Mesodermal cell (in vitro differentiated cells): ENCODE results near the gene ACP3.
"Not testable (repeated sequence)": the region's sequence is repeated elsewhere in the genome, so short reads cannot be mapped to it uniquely, and the experiment has no call there.

Experiments
- H3K27ac ChIP-seq: 2 replicates; pipeline ENCODE4 v1.7.0; 2013; ENCODE audit warnings: mild to moderate bottlenecking, low read depth, low read length, moderate library complexity; ENCODE audit not compliant: severe bottlenecking
- H3K36me3 ChIP-seq: 2 replicates; pipeline ENCODE4 v1.7.1; 2013; ENCODE audit warnings: mild to moderate bottlenecking, low read length, moderate library complexity; ENCODE audit not compliant: control insufficient read depth, insufficient read depth
- H3K4me1 ChIP-seq: one replicate; pipeline ENCODE4 v1.7.1; 2013; ENCODE audit warnings: mild to moderate bottlenecking, low read length; ENCODE audit not compliant: insufficient read depth, control insufficient read depth, poor library complexity, severe bottlenecking
- H3K4me3 ChIP-seq: 2 replicates; pipeline ENCODE4 v1.7.0; 2013; ENCODE audit warnings: low read length, control low read depth, mild to moderate bottlenecking; ENCODE audit not compliant: insufficient read depth, poor library complexity, severe bottlenecking; ENCODE audit errors: extremely low read depth
- H3K9me3 ChIP-seq: 2 replicates; pipeline ENCODE4 v1.7.1; 2013; ENCODE audit warnings: mild to moderate bottlenecking, low read length, moderate library complexity; ENCODE audit not compliant: control insufficient read depth
- WGBS, 2 experiments: methylation state at CpG; one replicate each; pipeline ENCODE4 v1.1.5; 2013; ENCODE audit warnings: missing lambda C conversion rate in 2 of 2; ENCODE audit not compliant: insufficient coverage in 2 of 2; 5-methylcytosine and 5-hydroxymethylcytosine counted together

ACP3 gene

DNA sequence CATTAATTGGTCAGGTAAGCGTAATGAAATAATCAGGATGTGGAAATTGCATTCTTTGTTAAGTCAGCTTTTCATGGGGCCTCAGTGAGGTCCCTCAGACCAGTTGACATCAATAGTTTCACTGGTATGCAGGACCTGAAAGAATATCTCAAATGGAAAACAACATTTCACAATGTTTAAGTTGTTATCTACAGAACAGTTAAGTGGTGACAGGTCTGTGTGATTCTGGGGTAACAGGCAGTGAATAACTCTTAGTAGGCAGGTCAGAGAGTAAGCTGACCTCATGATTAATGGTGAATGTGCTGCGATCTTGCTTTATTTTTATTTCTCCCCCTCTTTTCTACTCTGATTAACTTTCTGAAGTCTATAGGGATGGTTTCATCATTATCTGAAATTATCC lies 28.9 kb upstream of the ACP3 start:
- H3K4me3 ChIP-seq = no peak overlapping the region
- H3K36me3 ChIP-seq = no peaks in the 10 kb centered on the region
- peaks cover 6% of the 10 kb centered on the region for H3K4me1 ChIP-seq
- WGBS, 2 experiments = 92% methylated on average over 1 of the region's 2 CpGs; no CpG with 5 or more reads in 1 of the 2 experiments
- peaks cover 11% of the 10 kb centered on the region for H3K9me3 ChIP-seq
- H3K27ac ChIP-seq = no peak overlapping the region

DNA sequence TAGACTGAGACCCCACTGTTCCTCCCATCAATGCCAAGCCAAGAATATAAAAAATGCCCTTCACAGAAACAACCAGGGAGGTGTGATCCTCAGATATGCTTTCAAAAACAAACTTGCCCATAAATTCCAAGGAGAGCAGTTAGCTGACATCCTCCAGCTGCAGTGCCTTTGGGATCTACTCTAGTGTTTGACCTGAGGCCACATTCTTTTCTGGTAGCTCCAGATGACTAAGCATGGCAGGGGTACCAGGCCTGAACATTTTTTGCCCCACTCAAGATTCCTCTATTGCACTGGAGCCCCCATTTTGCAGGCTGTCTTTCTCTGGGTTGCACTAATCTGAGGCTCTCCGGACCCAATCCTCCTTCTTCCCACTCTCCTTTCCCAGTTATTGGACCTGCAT lies 27.9 kb upstream of the ACP3 start:
- no peak overlapping the region for H3K27ac ChIP-seq
- H3K4me3 ChIP-seq = no peak overlapping the region
- peaks cover 11% of the 10 kb centered on the region for H3K9me3 ChIP-seq
- no peaks in the 10 kb centered on the region for H3K36me3 ChIP-seq
- 77 to 85% methylated on average over 1 of the region's 1 CpG for WGBS, 2 experiments
- no peaks in the 10 kb centered on the region for H3K4me1 ChIP-seq

DNA sequence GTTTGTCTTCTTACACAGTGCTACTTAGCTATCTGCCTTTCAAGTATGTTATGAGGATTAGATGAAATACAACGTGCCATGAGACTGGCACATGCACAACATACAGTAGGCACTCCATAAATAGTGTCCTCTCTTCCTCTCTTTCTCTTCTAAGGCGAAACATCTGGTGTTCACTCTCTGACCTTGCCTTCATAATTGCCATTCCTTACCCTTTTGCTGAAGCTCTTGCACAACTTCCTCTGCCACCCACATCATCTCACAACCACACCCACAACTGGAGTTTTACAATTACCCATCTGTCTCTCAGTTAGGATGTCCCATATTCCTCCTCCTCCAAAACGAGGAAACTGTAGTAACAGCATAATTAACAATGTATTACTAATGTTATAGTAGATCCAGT lies 26.4 kb upstream of the ACP3 start:
- H3K4me1 ChIP-seq = no peaks in the 10 kb centered on the region
- H3K27ac ChIP-seq = no peak overlapping the region
- WGBS, 2 experiments = 96 to 100% methylated on average over 1 to 2 of the region's 3 CpGs
- H3K36me3 ChIP-seq = no peaks in the 10 kb centered on the region
- H3K4me3 ChIP-seq = no peak overlapping the region
- peaks cover 11% of the 10 kb centered on the region for H3K9me3 ChIP-seq

DNA sequence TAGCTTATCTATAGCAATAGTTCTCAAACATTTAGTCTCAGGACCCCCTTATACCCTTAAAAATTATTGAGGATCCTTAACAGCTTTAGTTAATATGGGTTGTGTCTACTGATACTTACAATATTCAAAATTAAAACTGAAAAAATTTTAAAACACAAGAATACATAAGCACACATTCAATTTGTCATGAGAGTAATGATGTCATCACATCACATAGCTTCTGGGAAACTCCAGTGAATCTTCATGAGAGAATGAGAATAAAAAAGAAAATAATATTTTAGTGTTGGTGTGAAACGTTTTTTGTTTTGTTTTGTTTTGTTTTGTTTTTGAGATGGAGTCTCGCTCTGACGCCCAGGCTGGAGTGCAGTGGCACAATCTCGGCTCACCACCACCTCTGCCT lies 25.2 kb upstream of the ACP3 start:
- Histone ChIP-seq H3K4me3 (no peak overlapping the region), H3K4me1 (no peaks in the 10 kb centered on the region), H3K36me3 (no peaks in the 10 kb centered on the region), H3K9me3 (peaks cover 11% of the 10 kb centered on the region), H3K27ac (no peak overlapping the region)
- 60 to 67% methylated on average over 4 of the region's 4 CpGs for WGBS, 2 experiments

DNA sequence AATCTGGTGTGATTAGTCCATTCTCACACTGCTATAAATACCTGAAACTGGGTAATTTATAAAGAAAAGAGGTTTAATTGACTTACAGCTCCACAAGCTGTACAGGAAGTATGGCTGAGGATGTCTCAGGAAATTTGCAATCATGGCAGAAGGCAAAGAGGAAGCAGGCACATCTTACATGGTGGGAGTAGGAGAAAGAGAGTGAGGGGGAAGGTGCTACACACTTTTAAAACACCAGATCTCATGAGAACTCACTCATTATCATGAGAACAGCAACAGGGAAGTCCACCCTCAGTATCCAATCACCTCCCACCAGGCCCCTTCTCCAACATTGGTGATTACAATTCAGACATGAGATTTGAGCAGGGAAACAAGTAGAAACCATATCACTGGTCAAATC lies 24.0 kb upstream of the ACP3 start:
- peaks cover 2% of the 10 kb centered on the region for H3K9me3 ChIP-seq
- H3K36me3 ChIP-seq = no peaks in the 10 kb centered on the region
- H3K27ac ChIP-seq = no peak overlapping the region
- H3K4me1 ChIP-seq = no peaks in the 10 kb centered on the region
- no peak overlapping the region for H3K4me3 ChIP-seq

DNA sequence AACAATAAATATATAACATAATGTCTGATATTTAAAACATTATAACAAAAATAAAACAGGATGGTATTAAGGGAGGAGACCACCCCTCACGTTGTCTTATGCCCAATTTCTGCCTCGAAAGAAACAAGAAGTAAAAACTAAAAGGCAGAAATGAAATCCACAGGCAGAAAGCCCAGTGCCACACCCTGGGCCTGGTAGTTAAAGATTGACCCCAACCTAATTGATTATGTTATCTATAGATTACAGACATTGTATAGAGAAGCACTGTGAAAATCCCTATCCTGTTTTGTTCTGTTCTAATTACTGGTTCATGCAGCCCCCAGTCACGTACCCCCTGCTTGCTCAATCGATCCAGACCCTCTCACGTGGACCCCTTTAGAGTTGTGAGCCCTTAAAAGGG lies 22.3 kb upstream of the ACP3 start:
- no peaks in the 10 kb centered on the region for H3K4me1 ChIP-seq
- WGBS, 2 experiments = 80 to 96% methylated on average over 3 to 4 of the region's 5 CpGs

DNA sequence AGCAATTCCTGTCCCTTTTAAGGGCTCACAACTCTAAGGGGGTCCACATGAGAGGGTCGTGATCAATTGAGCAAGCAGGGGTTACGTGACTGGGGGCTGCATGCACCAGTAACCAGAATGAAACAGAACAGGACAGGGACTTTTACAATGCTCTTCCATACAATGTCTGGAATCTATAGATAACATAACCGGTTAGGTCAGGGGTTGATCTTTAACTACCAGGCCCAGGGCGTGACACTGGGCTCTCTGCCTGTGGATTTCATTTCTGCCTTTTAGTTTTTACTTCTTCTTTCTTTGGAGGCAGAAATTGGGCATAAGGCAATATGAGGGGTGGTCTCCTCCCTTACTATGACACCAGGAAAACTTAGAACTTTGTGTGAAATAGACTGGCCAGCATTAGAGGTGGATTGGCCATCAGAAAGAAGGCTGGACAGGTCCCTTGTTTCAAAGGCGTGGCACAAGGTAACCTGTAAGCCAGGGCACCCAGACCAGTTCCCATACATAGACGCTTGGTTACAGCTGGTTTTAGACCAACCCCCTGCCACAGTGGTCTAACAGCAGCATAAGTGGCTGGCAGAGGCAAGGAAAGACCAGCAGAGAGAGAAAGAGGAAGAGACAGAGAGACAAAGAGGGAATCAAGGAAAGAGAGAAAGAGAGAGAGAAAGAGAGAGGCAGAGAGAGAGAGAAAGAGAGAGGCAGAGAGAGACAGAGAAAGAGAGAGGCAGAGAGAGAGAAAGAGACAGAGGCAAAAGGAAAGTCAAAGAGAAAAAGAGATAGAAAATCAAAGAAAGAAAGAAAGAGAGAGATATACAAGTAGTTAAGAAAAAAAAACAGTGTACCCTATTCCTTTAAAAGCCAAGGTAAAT lies 13.6 kb upstream of the ACP3 start:
- 93 to 100% methylated on average over 3 of the region's 6 CpGs for WGBS, 2 experiments
- H3K36me3 ChIP-seq, H3K4me3 ChIP-seq, H3K4me1 ChIP-seq, H3K9me3 ChIP-seq, H3K27ac ChIP-seq: not testable (repeated sequence)

More for the DNA sequence above, 22.3 kb upstream of the ACP3 start:
- Histone ChIP-seq H3K27ac (no peak overlapping the region), H3K9me3 (no peaks in the 10 kb centered on the region), H3K36me3 (no peaks in the 10 kb centered on the region), H3K4me3 (no peak overlapping the region)

DNA sequence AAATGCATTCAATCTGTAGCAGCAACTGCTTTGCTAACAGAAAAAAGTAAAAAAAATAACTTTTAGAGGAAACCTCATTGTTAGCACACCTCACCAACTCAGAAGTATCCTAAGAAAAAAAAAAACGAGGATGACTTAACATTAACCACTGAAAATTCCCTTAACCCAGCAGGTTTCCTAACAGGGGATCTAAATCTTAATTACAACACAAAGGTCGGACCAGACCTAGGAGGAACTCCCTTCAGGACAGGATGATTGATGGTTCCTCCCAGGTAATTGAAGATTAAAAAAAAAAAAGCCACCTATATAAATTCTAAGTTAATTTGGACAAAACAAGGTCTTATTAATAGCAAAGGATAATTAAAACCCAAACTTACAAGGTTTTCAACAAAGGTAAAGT lies 12.9 kb upstream of the ACP3 start:
- not testable (repeated sequence) for H3K27ac ChIP-seq, H3K36me3 ChIP-seq, H3K4me1 ChIP-seq, H3K4me3 ChIP-seq, H3K9me3 ChIP-seq
- WGBS, 2 experiments = 0% methylated on average over 1 of the region's 2 CpGs

DNA sequence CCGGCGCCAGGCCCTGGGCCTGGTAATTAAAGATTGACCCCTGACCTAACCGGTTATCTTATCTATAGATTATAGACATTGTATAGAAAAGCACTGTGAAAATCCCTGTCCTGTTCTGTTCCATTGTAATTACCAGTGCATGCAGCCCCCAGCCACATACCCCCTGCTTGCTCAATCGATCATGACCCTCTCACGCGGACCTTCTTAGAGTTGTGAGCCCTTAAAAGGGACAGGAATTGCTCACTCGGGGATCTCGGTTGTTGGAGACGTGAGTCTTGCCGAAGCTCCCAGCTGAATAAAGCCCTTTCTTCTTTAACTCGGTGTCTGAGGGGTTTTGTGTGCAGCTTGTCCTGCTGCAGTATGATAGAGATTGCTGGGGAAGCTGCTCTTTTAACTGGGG lies 7.2 kb upstream of the ACP3 start:
- H3K36me3 ChIP-seq, H3K4me1 ChIP-seq, H3K9me3 ChIP-seq, H3K27ac ChIP-seq, H3K4me3 ChIP-seq: not testable (repeated sequence)
- 88% methylated on average over 4 to 8 of the region's 11 CpGs for whole genome bisulfite sequencing, 2 experiments

DNA sequence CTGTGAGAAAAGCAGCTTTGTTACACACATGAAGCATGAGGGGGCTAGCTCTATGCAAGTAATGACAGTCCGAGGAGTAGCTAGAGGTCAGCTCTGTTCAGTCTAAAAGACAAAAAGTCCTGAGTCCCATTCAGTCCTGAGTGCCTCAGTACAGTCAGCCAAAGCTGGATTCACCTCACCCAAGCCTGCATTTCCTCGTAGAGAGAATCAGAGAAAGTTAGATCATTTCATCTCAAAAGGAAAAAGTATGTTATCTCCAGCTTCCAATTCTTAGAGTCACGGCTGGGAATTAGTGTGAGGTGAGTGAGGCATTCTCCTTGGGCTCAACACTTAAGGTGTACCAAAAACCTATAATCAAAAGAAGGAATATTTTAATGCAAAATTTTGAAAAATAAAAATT lies 5.9 kb upstream of the ACP3 start:
- Histone ChIP-seq H3K9me3 (no peaks in the 10 kb centered on the region), H3K4me3 (no peak overlapping the region), H3K4me1 (no peaks in the 10 kb centered on the region), H3K27ac (no peak overlapping the region), H3K36me3 (no peaks in the 10 kb centered on the region)
- WGBS, 2 experiments = 88 to 90% methylated on average over 1 to 2 of the region's 3 CpGs

DNA sequence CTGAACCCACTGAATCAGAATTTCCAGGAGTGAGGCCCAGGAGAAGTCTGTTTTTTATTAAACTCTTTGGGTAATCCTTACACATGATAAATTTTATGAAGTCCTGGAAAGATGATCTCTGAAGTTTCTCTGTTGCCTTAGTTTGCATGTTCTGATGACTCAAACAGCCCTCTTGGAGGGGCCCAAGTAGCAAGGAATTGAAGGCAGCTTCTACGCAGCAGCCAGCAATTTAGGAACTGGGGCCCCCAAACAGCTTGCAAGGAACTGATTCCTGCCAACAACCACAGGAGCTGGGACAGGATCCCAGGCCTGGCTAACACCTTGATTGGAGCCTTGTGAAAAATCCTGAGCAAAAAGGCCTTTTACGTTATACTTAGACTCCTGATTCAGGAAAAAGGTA lies 5.4 kb upstream of the ACP3 start:
- H3K27ac ChIP-seq = no peak overlapping the region
- H3K4me3 ChIP-seq = no peak overlapping the region
- no peaks in the 10 kb centered on the region for H3K9me3 ChIP-seq
- no peaks in the 10 kb centered on the region for H3K36me3 ChIP-seq
- H3K4me1 ChIP-seq = no peaks in the 10 kb centered on the region
- 63 to 78% methylated on average over 1 of the region's 2 CpGs for WGBS, 2 experiments
